Measurements from ENCODE around the gene LRRC46. TPM values are rescaled to one million over a fixed set of nuclear protein-coding genes. Genes with fewer than 3 reads are reported as not detected.

Gene LRRC46
- total and polyA plus RNA-seq, 2 experiments from 2014 or later, result 1.9 TPM; not detected in 1

- Histone ChIP-seq H3K4me3 (no peak overlapping the region), H3K27me3 (peaks cover 30% of the 10 kb centered on the region)
Measured at GRCh38 chr17:47846716-47847340, 15.4 kb downstream of the LRRC46 start.

GRCh38 chr17:47847341-47848197 is 16.1 kb downstream of the LRRC46 start:
- peak; percentile 9 for TF ChIP-seq CTCF (IDR thresholded peaks at IDR 0.05; ENCODE audit: low read depth, low read length)
- H3K4me3 ChIP-seq, result no peak overlapping the region
- DNase-seq (ENCODE audit: low read depth in 1 of 2, low spot score in 1 of 2), result peak in 1 of 2 donors; percentile 47
- H3K36me3 ChIP-seq, result no peaks in the 10 kb centered on the region
- peaks cover 39% of the 10 kb centered on the region for H3K4me1 ChIP-seq (ENCODE audit: low read depth)
- H3K9me3 ChIP-seq (ENCODE audit: low read depth), result no peaks in the 10 kb centered on the region
- H3K27me3 ChIP-seq, result peaks cover 37% of the 10 kb centered on the region
- no peak overlapping the region for H3K27ac ChIP-seq

More at GRCh38 chr17:47846716-47847340, 15.4 kb downstream of the LRRC46 start:
- Histone ChIP-seq H3K36me3 (no peaks in the 10 kb centered on the region), H3K9me3 (ENCODE audit: low read depth) (no peaks in the 10 kb centered on the region), H3K4me1 (ENCODE audit: low read depth) (peaks cover 35% of the 10 kb centered on the region), H3K27ac (no peak overlapping the region)
- DNase-seq (ENCODE audit: low read depth in 1 of 2, low spot score in 1 of 2), result peak in 1 of 2 donors; percentile 63
- TF ChIP-seq CTCF (IDR thresholded peaks at IDR 0.05; ENCODE audit: low read depth, low read length), result no peak

- no peaks in the 10 kb centered on the region for H3K36me3 ChIP-seq
- DNase-seq (ENCODE audit: low read depth in 1 of 2, low spot score in 1 of 2), result no peak
- H3K9me3 ChIP-seq (ENCODE audit: low read depth), result no peaks in the 10 kb centered on the region
- no peak overlapping the region for H3K27ac ChIP-seq
- no peak for TF ChIP-seq CTCF (IDR thresholded peaks at IDR 0.05; ENCODE audit: low read depth, low read length)
- no peak overlapping the region for H3K4me3 ChIP-seq
- peaks cover 39% of the 10 kb centered on the region for H3K4me1 ChIP-seq (ENCODE audit: low read depth)
- peaks cover 43% of the 10 kb centered on the region for H3K27me3 ChIP-seq
Measured at GRCh38 chr17:47848198-47848513, 16.7 kb downstream of the LRRC46 start.

GRCh38 chr17:47850373-47850691 is 18.9 kb downstream of the LRRC46 start:
- no peaks in the 10 kb centered on the region for H3K36me3 ChIP-seq
- peaks cover 53% of the 10 kb centered on the region for H3K27me3 ChIP-seq
- peaks cover 22% of the 10 kb centered on the region for H3K4me1 ChIP-seq (ENCODE audit: low read depth)
- H3K27ac ChIP-seq, result no peak overlapping the region
- no peak for TF ChIP-seq CTCF (IDR thresholded peaks at IDR 0.05; ENCODE audit: low read depth, low read length)
- H3K4me3 ChIP-seq, result peak overlapping the region; percentile 30
- no peak for DNase-seq (ENCODE audit: low read depth in 1 of 2, low spot score in 1 of 2)
- H3K9me3 ChIP-seq (ENCODE audit: low read depth), result no peaks in the 10 kb centered on the region

GRCh38 chr17:47850692-47851573 is 19.5 kb downstream of the LRRC46 start, which contains the start of gene SP6:
Gene SP6, minus strand, starts transcription at chr17:47851163. Its CDS starts 2,734 bp downstream, at chr17:47848429.
- Histone ChIP-seq H3K36me3 (no peaks in the 10 kb centered on the region), H3K4me1 (ENCODE audit: low read depth) (peaks cover 16% of the 10 kb centered on the region), H3K27ac (no peak within 1 kb of the TSS), H3K27me3 (peaks cover 53% of the 10 kb centered on the region), H3K9me3 (ENCODE audit: low read depth) (no peaks in the 10 kb centered on the region), H3K4me3 (peak within 1 kb of the TSS; percentile 30)
- TF ChIP-seq CTCF (IDR thresholded peaks at IDR 0.05; ENCODE audit: low read depth, low read length), result peak; percentile 20
- DNase-seq (ENCODE audit: low read depth in 1 of 2, low spot score in 1 of 2), result peak; percentile 62 to 86
